HG03558 (cell line): ENCODE data around the gene TCEA2.

Source experiments
- ATAC-seq: cut with Tn5 transposase; IDR thresholded peaks from one replicate; pipeline ENCODE4 v1.9.1; 2021; ENCODE audit warnings: moderate number of reproducible peaks; ENCODE audit not compliant: unreplicated experiment; ENCODE audit errors: extremely low read depth

TCEA2 gene

DNA sequence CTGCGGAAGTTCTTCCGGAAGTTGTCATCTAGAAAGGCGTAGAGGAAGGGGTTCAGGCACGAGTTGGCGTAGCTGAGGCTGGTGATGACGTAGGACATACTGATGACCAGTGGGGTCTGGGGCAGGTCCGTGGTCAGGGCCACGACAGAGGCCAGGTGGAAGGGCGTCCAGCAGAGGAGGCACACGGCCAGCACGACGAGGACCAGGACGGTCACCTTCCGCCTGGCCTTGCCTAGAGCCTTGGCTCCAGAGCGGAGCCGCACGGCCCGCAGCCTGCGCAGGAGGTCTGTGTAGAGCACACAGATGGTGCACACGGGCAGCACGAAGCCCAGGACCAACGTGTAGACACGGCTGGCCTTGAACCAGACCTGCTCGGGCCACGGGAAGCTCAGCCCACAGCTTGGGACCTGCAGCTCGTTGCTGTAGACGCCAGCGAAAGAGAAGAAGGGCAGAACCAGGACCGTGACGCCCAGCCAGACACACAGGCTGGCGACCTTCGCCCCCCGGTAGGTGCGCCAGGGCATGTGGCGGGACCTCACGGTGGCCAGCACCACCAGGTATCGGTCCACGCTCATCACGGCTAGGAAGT lies 42.9 kb downstream of the TCEA2 start:
- no peak for ATAC-seq

- no peak for ATAC-seq
Observed at GRCh38 chr20:64106435-64106961, 43.5 kb downstream of the TCEA2 start.

GRCh38 chr20:64106981-64107735 lies 44.2 kb downstream of the TCEA2 start, which contains the start of gene NPBWR2:
Gene NPBWR2 (minus strand): TSS chr20:64107565. CDS start chr20:64106831, 734 bp downstream.
- no peak for ATAC-seq

GRCh38 chr20:64107736-64108457 lies 44.9 kb downstream of the TCEA2 start:
- no peak for ATAC-seq

- ATAC-seq = no peak
Observed at GRCh38 chr20:64108731-64109681, 46.0 kb downstream of the TCEA2 start.

- ATAC-seq = no peak
Observed at GRCh38 chr20:64109831-64110391, 46.9 kb downstream of the TCEA2 start.

GRCh38 chr20:64110411-64111068 lies 47.5 kb downstream of the TCEA2 start:
- ATAC-seq = no peak

- ATAC-seq = no peak
Observed at GRCh38 chr20:64111841-64112641, 49.0 kb downstream of the TCEA2 start.

- ATAC-seq = no peak
Observed at GRCh38 chr20:64112691-64113443, 49.9 kb downstream of the TCEA2 start.

GRCh38 chr20:64113444-64113775 lies 50.4 kb downstream of the TCEA2 start:
- ATAC-seq = no peak

- ATAC-seq = no peak
Observed at GRCh38 chr20:64113796-64114355, 50.9 kb downstream of the TCEA2 start.

DNA sequence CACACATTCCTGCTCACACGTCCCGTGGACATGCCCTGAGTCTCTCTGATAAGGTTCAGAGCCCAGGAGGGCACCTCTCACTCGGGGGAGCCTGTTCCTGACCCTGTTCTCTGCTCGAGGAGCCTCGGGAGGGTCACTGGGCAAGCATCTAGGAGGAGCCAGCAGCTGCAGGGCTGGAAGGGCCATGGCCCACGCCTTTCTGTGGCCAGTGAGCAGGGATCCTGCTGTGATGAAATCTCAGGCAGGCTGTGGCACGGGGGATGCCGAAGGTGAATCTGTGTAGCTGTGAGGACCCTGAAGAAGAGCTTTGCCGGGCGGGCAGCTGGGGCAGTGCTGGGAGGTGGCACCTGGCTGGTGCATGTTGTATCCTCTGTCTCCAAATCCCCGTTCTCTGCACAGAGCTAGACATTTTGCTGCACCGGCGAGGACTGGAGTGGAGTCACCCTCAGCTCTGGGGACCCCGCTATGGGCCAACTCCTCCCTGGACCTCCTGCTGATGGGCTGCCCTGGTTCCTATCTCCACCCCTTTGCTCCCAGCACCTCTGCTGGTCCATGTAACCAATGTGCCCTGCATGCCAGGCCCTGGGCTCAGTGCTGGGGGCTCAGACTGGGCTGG lies 51.5 kb downstream of the TCEA2 start:
- no peak for ATAC-seq

- ATAC-seq = no peak
Observed at GRCh38 chr20:64115171-64115911, 52.3 kb downstream of the TCEA2 start.

- no peak for ATAC-seq
Observed at GRCh38 chr20:64116016-64116415, 53.0 kb downstream of the TCEA2 start.

GRCh38 chr20:64116541-64117431 lies 53.8 kb downstream of the TCEA2 start:
- ATAC-seq = no peak
